Stimulated activated CD8-positive, alpha-beta memory T cell treated with anti-CD3 and anti-CD28 coated beads, Interleukin-4, amount 100 ng/mL, for 24 hours (primary cell): ENCODE data around the gene ECHDC1.
"Not testable (repeated sequence)": the region's sequence is repeated elsewhere in the genome, so short reads cannot be mapped to it uniquely, and the experiment has no call there.

ENCODE experiments used
- DNase-seq: peaks from one replicate; pipeline ENCODE4 v3.0.0-alpha.2; 2020; ENCODE audit warnings: low read depth

The ECHDC1 gene

GRCh38 chr6:127341471-127342202, 1.8 kb downstream of the ECHDC1 start:
- no peak for DNase-seq

- no peak for DNase-seq
Measured at GRCh38 chr6:127340171-127340570, 3.2 kb downstream of the ECHDC1 start.

- DNase-seq: no peak
Measured at GRCh38 chr6:127338936-127339335, 4.5 kb downstream of the ECHDC1 start.

- no peak for DNase-seq
Measured at GRCh38 chr6:127332383-127332961, 10.9 kb downstream of the ECHDC1 start.

- DNase-seq: not testable (repeated sequence)
Measured at GRCh38 chr6:127331256-127331655, 12.2 kb downstream of the ECHDC1 start.

- DNase-seq: no peak
Measured at GRCh38 chr6:127328043-127328609, 15.3 kb downstream of the ECHDC1 start.

- no peak for DNase-seq
Measured at GRCh38 chr6:127319686-127320085, 23.7 kb downstream of the ECHDC1 start.

GRCh38 chr6:127317388-127318128, 25.9 kb downstream of the ECHDC1 start:
- no peak for DNase-seq

- no peak for DNase-seq
Measured at GRCh38 chr6:127305741-127306140, 37.7 kb downstream of the ECHDC1 start.

- DNase-seq: no peak
Measured at GRCh38 chr6:127303917-127304316, 39.5 kb downstream of the ECHDC1 start.

- no peak for DNase-seq
Measured at GRCh38 chr6:127302728-127303660, 40.4 kb downstream of the ECHDC1 start.

GRCh38 chr6:127301199-127301700, 42.2 kb downstream of the ECHDC1 start:
- DNase-seq: no peak

- DNase-seq: no peak
Measured at GRCh38 chr6:127300411-127300810, 43.0 kb downstream of the ECHDC1 start.

- DNase-seq: no peak
Measured at GRCh38 chr6:127299522-127300240, 43.7 kb downstream of the ECHDC1 start.

GRCh38 chr6:127298475-127298874, 44.9 kb downstream of the ECHDC1 start:
- DNase-seq: no peak

GRCh38 chr6:127297502-127298070, 45.8 kb downstream of the ECHDC1 start:
- DNase-seq: no peak

GRCh38 chr6:127291495-127291894, 51.9 kb downstream of the ECHDC1 start:
- no peak for DNase-seq

GRCh38 chr6:127290391-127291265, 52.8 kb downstream of the ECHDC1 start:
- no peak for DNase-seq

- no peak for DNase-seq
Measured at GRCh38 chr6:127289934-127290333, 53.5 kb downstream of the ECHDC1 start.
